ENCODE measurements around the gene SDK1. TPM values are rescaled to one million over a fixed set of nuclear protein-coding genes. Genes with fewer than 3 reads are reported as not detected.

Gene SDK1
- total and polyA plus RNA-seq, 2 experiments from 2014 or later = not detected

DNA sequence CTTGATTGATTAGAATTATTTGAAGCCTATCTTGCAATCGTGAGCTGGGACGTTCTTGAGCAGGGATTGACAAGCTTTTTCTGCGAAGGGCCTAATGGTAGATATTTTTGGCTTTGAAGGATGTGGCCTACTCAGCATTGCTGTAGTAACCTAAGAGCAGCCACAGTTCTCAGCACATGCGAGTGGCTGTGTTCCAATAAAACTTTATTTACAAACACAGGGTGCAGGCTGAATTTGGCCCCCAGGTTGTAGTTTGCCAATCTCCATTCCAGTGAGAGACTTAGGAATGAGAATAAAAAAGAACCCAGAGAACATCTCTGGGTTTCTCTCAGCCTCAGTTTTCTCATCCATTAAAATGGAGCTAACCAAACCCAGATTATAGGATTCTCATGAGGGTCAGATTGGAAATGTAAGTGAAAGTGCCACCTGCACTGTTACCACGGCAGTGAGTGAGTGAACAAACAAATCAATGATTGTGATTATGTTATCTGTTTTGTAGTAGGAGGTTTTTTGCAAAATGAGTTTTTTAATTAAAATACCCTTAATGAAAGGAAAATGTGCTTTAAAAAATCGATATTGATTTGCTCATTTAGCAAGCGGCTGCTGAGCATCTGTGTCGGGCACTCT, 664.0 kb downstream of the SDK1 start:
- Histone ChIP-seq H3F3A (ENCODE audit: insufficient read depth) (no peaks in the 10 kb centered on the region), H3K27me3 (replicated peaks; ENCODE audit: insufficient read depth) (no peaks in the 10 kb centered on the region), H3K4me2 (ENCODE audit: unreplicated experiment) (no peak overlapping the region), H3K27ac (no peak overlapping the region), H3K4me3 (no peak overlapping the region), H3K36me3 (ENCODE audit: low read depth) (no peaks in the 10 kb centered on the region), H3K9me2 (ENCODE audit: insufficient read depth) (no peaks in the 10 kb centered on the region), H3K4me1 (ENCODE audit: insufficient read depth) (no peaks in the 10 kb centered on the region), H2AFZ (no peak overlapping the region), H3K9me3 (ENCODE audit: low read depth) (no peaks in the 10 kb centered on the region), H4K20me1 (ENCODE audit: insufficient read depth) (no peaks in the 10 kb centered on the region), H3K79me2 (ENCODE audit: insufficient read depth) (no peaks in the 10 kb centered on the region), H3K9ac (no peak overlapping the region)
- no peak for DNase-seq
- no peak for TF ChIP-seq EZH2 (IDR thresholded peaks at IDR 0.05; ENCODE audit: insufficient read depth, poor library complexity, severe bottlenecking)
- TF ChIP-seq EZH2phosphoT487 (IDR thresholded peaks at IDR 0.05; ENCODE audit: insufficient read depth, low read depth) = no peak
- 65 to 68% methylated on average over 8 of the region's 8 CpGs for WGBS, 2 experiments (ENCODE audit: low coverage in 1 of 2, low lambda C conversion rate in 2 of 2, missing lambda C conversion rate in 2 of 2)
- in situ Hi-C loops (cut with MboI) = no loop called here

DNA sequence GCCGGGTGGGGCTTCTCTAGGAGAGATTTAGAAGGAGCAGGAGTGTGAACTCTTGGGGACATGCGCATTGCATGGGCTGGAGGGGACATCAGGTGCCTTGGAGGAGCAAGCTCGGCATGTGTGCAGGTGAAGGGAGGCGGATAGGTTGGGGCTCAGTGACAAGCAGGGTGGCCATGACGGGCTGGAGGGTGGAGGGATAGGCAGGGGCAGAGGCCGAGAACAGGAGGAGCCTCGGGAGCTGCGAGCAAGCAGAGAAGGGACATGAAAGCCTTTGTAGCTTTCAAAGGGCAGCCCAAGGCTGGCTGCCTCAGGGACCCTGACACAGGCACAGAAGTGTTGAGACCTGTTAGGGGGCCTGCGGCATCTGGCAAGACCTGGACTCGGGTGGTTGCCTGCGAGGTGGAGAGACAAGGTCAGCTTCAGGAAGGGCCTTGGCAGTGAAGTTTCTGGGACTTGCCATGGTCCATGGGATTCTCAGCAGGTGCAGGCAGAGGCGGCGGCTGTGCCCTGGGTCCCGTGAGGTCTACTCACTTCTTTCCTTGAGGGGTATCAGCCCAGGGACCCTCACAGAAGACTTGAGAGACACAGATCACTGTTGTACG, 664.8 kb downstream of the SDK1 start:
- no peaks in the 10 kb centered on the region for H3F3A ChIP-seq (ENCODE audit: insufficient read depth)

DNA sequence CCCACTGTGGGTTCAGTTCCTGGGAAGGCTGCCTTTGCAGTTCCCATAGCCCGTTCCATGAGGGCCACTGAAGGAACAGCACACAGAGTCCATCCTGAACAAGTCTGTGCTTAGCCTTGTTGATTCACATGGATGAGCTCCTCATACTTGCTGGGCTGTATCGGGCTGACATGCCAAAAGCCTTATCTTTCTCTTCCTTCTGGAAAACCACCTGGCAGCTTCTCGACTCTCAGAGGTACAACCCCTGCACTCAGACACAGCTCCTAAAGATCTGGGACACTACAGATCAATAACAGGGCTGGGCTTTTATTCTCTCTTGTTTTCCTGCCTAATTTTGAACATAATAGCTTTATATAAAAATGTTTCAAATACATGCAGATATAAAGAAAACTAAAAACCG, 667.2 kb downstream of the SDK1 start:
- H3K36me3 ChIP-seq (ENCODE audit: low read depth) = no peaks in the 10 kb centered on the region
- 31 to 37% methylated on average over 4 of the region's 4 CpGs for WGBS, 2 experiments (ENCODE audit: low coverage in 1 of 2, low lambda C conversion rate in 2 of 2, missing lambda C conversion rate in 2 of 2)
- H3K9ac ChIP-seq = no peak overlapping the region
- no peaks in the 10 kb centered on the region for H3K9me3 ChIP-seq (ENCODE audit: low read depth)
- in situ Hi-C loops (cut with MboI) = no loop called here
- H4K20me1 ChIP-seq (ENCODE audit: insufficient read depth) = no peaks in the 10 kb centered on the region
- H3K4me3 ChIP-seq = no peak overlapping the region
- H3K4me2 ChIP-seq (ENCODE audit: unreplicated experiment) = no peak overlapping the region
- no peaks in the 10 kb centered on the region for H3K79me2 ChIP-seq (ENCODE audit: insufficient read depth)
- H3F3A ChIP-seq (ENCODE audit: insufficient read depth) = no peaks in the 10 kb centered on the region
- TF ChIP-seq EZH2phosphoT487 (IDR thresholded peaks at IDR 0.05; ENCODE audit: insufficient read depth, low read depth) = no peak
- no peak for TF ChIP-seq EZH2 (IDR thresholded peaks at IDR 0.05; ENCODE audit: insufficient read depth, poor library complexity, severe bottlenecking)
- H3K9me2 ChIP-seq (ENCODE audit: insufficient read depth) = no peaks in the 10 kb centered on the region
- no peaks in the 10 kb centered on the region for H3K4me1 ChIP-seq (ENCODE audit: insufficient read depth)
- no peaks in the 10 kb centered on the region for H3K27me3 ChIP-seq (replicated peaks; ENCODE audit: insufficient read depth)
- no peak overlapping the region for H2AFZ ChIP-seq
- H3K27ac ChIP-seq = no peak overlapping the region
- DNase-seq = no peak

More for the DNA sequence above, 664.8 kb downstream of the SDK1 start:
- WGBS, 2 experiments (ENCODE audit: low coverage in 1 of 2, low lambda C conversion rate in 2 of 2, missing lambda C conversion rate in 2 of 2) = 46 to 50% methylated on average over 15 of the region's 15 CpGs
- Histone ChIP-seq H3K4me2 (ENCODE audit: unreplicated experiment) (no peak overlapping the region), H3K9ac (no peak overlapping the region), H3K4me3 (no peak overlapping the region), H3K9me3 (ENCODE audit: low read depth) (no peaks in the 10 kb centered on the region), H3K9me2 (ENCODE audit: insufficient read depth) (no peaks in the 10 kb centered on the region), H3K27me3 (replicated peaks; ENCODE audit: insufficient read depth) (no peaks in the 10 kb centered on the region), H4K20me1 (ENCODE audit: insufficient read depth) (no peaks in the 10 kb centered on the region), H3K79me2 (ENCODE audit: insufficient read depth) (no peaks in the 10 kb centered on the region), H3K27ac (no peak overlapping the region), H3K36me3 (ENCODE audit: low read depth) (no peaks in the 10 kb centered on the region), H3K4me1 (ENCODE audit: insufficient read depth) (no peaks in the 10 kb centered on the region), H2AFZ (no peak overlapping the region)
- in situ Hi-C loops (cut with MboI) = no loop called here
- DNase-seq = no peak
- TF ChIP-seq EZH2phosphoT487 (IDR thresholded peaks at IDR 0.05; ENCODE audit: insufficient read depth, low read depth) = no peak
- no peak for TF ChIP-seq EZH2 (IDR thresholded peaks at IDR 0.05; ENCODE audit: insufficient read depth, poor library complexity, severe bottlenecking)

DNA sequence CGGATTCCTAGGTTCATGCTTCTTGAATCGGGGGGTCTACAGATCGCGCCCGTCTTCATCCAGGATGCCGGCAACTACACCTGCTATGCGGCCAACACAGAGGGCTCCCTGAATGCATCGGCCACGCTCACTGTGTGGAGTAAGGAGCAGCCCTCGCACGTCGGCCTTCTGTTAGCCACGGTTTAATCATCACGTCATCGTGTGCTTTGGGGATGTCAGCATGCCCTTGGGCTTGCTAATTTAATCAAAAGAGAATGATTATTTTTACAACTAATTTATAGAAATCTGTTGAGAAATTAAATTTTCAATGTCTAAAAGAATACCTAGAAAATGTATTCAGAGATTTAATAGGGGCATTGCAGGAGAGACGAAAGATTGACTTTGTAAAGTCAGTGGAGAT, 668.2 kb downstream of the SDK1 start:
- Histone ChIP-seq H3K79me2 (ENCODE audit: insufficient read depth) (no peaks in the 10 kb centered on the region), H3K4me1 (ENCODE audit: insufficient read depth) (no peaks in the 10 kb centered on the region), H3K9ac (no peak overlapping the region), H4K20me1 (ENCODE audit: insufficient read depth) (no peaks in the 10 kb centered on the region), H3K27me3 (replicated peaks; ENCODE audit: insufficient read depth) (no peaks in the 10 kb centered on the region), H3K9me2 (ENCODE audit: insufficient read depth) (no peaks in the 10 kb centered on the region), H3K4me2 (ENCODE audit: unreplicated experiment) (no peak overlapping the region), H3K4me3 (no peak overlapping the region), H3K36me3 (ENCODE audit: low read depth) (no peaks in the 10 kb centered on the region), H3K9me3 (ENCODE audit: low read depth) (no peaks in the 10 kb centered on the region), H3K27ac (no peak overlapping the region), H3F3A (ENCODE audit: insufficient read depth) (no peaks in the 10 kb centered on the region), H2AFZ (no peak overlapping the region)
- no peak for DNase-seq
- 81 to 84% methylated on average over 16 of the region's 16 CpGs for WGBS, 2 experiments (ENCODE audit: low coverage in 1 of 2, low lambda C conversion rate in 2 of 2, missing lambda C conversion rate in 2 of 2)
- in situ Hi-C loops (cut with MboI) = no loop called here
- TF ChIP-seq EZH2 (IDR thresholded peaks at IDR 0.05; ENCODE audit: insufficient read depth, poor library complexity, severe bottlenecking) (no peak), EZH2phosphoT487 (IDR thresholded peaks at IDR 0.05; ENCODE audit: insufficient read depth, low read depth) (no peak)

Data from GM23248 (cell line).